WTC11 (cell line): ENCODE results near the gene LMTK2.

Source experiments
- ESRRA ChIP-seq: sonication (generic); formaldehyde crosslinking; IDR thresholded peaks from 2 replicates; pipeline ENCODE4 v1.8.1; 2022; ENCODE audit warnings: mild to moderate bottlenecking, missing genetic modification reagents, borderline replicate concordance
- TF ChIP-seq, protein P1 (sequence below): fragments of 200-600 bp; IDR thresholded peaks from 2 replicates; pipeline ENCODE4 v1.8.0; 2022; ENCODE audit warnings: antibody characterized with exemption
- TF ChIP-seq, protein P2 (sequence below): sonication (generic); formaldehyde crosslinking; IDR thresholded peaks from 2 replicates; pipeline ENCODE4 v1.8.1; 2022; ENCODE audit warnings: mild to moderate bottlenecking, moderate library complexity, missing genetic modification reagents
- TF ChIP-seq, protein P3 (sequence below): sonication (generic); formaldehyde crosslinking; IDR thresholded peaks from 2 replicates; pipeline ENCODE4 v1.8.1; 2022; ENCODE audit warnings: low read depth, missing genetic modification reagents, borderline replicate concordance

DNA sequence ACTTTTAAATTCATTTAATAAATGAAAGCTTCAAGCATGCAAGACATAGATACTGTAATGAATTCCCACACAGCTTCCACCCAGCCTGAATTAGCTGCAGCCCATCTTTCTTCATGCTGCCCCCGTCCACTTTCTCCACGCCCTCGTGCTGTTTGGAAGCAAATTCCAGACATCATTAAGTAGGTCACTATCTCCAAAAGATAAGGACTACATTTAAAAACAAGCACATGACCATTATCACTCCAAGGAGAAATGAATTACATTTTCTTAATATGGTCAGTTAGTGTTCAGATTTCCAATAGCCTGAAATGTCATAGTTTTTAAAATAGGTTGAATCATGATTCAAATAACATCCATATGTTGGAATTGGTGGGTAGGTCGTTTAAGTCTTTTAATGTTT is 24.3 kb downstream of the LMTK2 start:
- TF ChIP-seq ESRRA = no peak
- TF ChIP-seq, protein P1, sequence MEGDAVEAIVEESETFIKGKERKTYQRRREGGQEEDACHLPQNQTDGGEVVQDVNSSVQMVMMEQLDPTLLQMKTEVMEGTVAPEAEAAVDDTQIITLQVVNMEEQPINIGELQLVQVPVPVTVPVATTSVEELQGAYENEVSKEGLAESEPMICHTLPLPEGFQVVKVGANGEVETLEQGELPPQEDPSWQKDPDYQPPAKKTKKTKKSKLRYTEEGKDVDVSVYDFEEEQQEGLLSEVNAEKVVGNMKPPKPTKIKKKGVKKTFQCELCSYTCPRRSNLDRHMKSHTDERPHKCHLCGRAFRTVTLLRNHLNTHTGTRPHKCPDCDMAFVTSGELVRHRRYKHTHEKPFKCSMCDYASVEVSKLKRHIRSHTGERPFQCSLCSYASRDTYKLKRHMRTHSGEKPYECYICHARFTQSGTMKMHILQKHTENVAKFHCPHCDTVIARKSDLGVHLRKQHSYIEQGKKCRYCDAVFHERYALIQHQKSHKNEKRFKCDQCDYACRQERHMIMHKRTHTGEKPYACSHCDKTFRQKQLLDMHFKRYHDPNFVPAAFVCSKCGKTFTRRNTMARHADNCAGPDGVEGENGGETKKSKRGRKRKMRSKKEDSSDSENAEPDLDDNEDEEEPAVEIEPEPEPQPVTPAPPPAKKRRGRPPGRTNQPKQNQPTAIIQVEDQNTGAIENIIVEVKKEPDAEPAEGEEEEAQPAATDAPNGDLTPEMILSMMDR = no peak
- TF ChIP-seq, protein P2, sequence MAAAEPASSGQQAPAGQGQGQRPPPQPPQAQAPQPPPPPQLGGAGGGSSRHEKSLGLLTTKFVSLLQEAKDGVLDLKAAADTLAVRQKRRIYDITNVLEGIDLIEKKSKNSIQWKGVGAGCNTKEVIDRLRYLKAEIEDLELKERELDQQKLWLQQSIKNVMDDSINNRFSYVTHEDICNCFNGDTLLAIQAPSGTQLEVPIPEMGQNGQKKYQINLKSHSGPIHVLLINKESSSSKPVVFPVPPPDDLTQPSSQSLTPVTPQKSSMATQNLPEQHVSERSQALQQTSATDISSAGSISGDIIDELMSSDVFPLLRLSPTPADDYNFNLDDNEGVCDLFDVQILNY = no peak
- TF ChIP-seq, protein P3, sequence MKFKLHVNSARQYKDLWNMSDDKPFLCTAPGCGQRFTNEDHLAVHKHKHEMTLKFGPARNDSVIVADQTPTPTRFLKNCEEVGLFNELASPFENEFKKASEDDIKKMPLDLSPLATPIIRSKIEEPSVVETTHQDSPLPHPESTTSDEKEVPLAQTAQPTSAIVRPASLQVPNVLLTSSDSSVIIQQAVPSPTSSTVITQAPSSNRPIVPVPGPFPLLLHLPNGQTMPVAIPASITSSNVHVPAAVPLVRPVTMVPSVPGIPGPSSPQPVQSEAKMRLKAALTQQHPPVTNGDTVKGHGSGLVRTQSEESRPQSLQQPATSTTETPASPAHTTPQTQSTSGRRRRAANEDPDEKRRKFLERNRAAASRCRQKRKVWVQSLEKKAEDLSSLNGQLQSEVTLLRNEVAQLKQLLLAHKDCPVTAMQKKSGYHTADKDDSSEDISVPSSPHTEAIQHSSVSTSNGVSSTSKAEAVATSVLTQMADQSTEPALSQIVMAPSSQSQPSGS (CRISPR knock-in tag) = no peak
